GM19468 (cell line): ENCODE measurements around the gene HCFC1.

ENCODE experiments used
- ATAC-seq: cut with Tn5 transposase; IDR thresholded peaks from one replicate; pipeline ENCODE4 v1.9.1; 2021; ENCODE audit warnings: mild to moderate bottlenecking, moderate library complexity, moderate number of reproducible peaks; ENCODE audit not compliant: unreplicated experiment; ENCODE audit errors: extremely low read depth

The HCFC1 gene

GRCh38 chrX:153909024-153909979 lies 62.3 kb downstream of the HCFC1 start:
- no peak for ATAC-seq

- no peak for ATAC-seq
These were observed 63.3 kb downstream of the HCFC1 start for GRCh38 chrX:153908219-153908860.

GRCh38 chrX:153907456-153907855 lies 64.2 kb downstream of the HCFC1 start:
- no peak for ATAC-seq

GRCh38 chrX:153906126-153906917 lies 65.3 kb downstream of the HCFC1 start:
- no peak for ATAC-seq

GRCh38 chrX:153905481-153906095 lies 66.0 kb downstream of the HCFC1 start:
- no peak for ATAC-seq

GRCh38 chrX:153903991-153904957 lies 67.3 kb downstream of the HCFC1 start, which contains the start of gene AVPR2:
Gene AVPR2, plus strand, starts transcription at chrX:153904673. Its CDS starts 473 bp downstream, at chrX:153905146.
- ATAC-seq: no peak

- ATAC-seq: no peak
These were observed 68.2 kb downstream of the HCFC1 start for GRCh38 chrX:153903238-153903980.

- no peak for ATAC-seq
These were observed 69.2 kb downstream of the HCFC1 start for GRCh38 chrX:153902385-153902784.

- no peak for ATAC-seq
These were observed 69.9 kb downstream of the HCFC1 start for GRCh38 chrX:153901753-153902140.

- ATAC-seq: peak; percentile 53
These were observed 70.5 kb downstream of the HCFC1 start for GRCh38 chrX:153900831-153901752.

GRCh38 chrX:153897899-153898298 lies 73.7 kb downstream of the HCFC1 start:
- ATAC-seq: no peak
